Ishikawa (cell line): ENCODE data around the gene COMMD1.

Experiments
- CEBPB ChIP-seq: IDR thresholded peaks from 2 replicates; pipeline ENCODE4 v1.6.1; 2012
- CREB1 ChIP-seq: IDR thresholded peaks from 2 replicates; pipeline ENCODE4 v1.6.1; 2012; ENCODE audit warnings: low read depth
- EGR1 ChIP-seq: IDR thresholded peaks from 2 replicates; pipeline ENCODE4 v1.6.1; 2012
- EP300 ChIP-seq: IDR thresholded peaks from 2 replicates; pipeline ENCODE4 v1.6.1; 2012; ENCODE audit warnings: borderline replicate concordance
- FOXM1 ChIP-seq: IDR thresholded peaks from 2 replicates; pipeline ENCODE4 v1.6.1; 2012; ENCODE audit warnings: low read depth, borderline replicate concordance
- MAX ChIP-seq: IDR thresholded peaks from 2 replicates; pipeline ENCODE4 v1.6.1; 2012
- NFIC ChIP-seq: IDR thresholded peaks from 2 replicates; pipeline ENCODE4 v1.6.1; 2012
- RAD21 ChIP-seq: IDR thresholded peaks from 2 replicates; pipeline ENCODE4 v1.6.1; 2012; ENCODE audit warnings: low read depth
- REST ChIP-seq: IDR thresholded peaks from 2 replicates; pipeline ENCODE4 v1.6.1; 2012; ENCODE audit warnings: low read depth, mild to moderate bottlenecking
- TAF1 ChIP-seq: IDR thresholded peaks from 2 replicates; pipeline ENCODE4 v1.6.1; 2012; ENCODE audit warnings: low read depth, mild to moderate bottlenecking
- TCF12 ChIP-seq: IDR thresholded peaks from 2 replicates; pipeline ENCODE4 v1.6.1; 2012; ENCODE audit warnings: low read depth
- TEAD4 ChIP-seq: IDR thresholded peaks from 2 replicates; pipeline ENCODE4 v1.6.1; 2012
- USF1 ChIP-seq: IDR thresholded peaks from 2 replicates; pipeline ENCODE4 v1.6.1; 2012
- YY1 ChIP-seq: IDR thresholded peaks from 2 replicates; pipeline ENCODE4 v1.6.1; 2012; ENCODE audit warnings: low read depth
- ZBTB7A ChIP-seq: IDR thresholded peaks from 2 replicates; pipeline ENCODE4 v1.6.1; 2012; ENCODE audit warnings: low read depth

The COMMD1 gene

GRCh38 chr2:62042944-62043343 lies 137.5 kb downstream of the COMMD1 start:
- no peak for TF ChIP-seq USF1
- TF ChIP-seq FOXM1 = no peak
- TF ChIP-seq NFIC = no peak
- no peak for TF ChIP-seq TCF12
- TF ChIP-seq CEBPB = no peak
- TF ChIP-seq EGR1 = no peak
- TF ChIP-seq RAD21 = no peak
- TF ChIP-seq MAX = no peak
- TF ChIP-seq TAF1 = no peak
- no peak for TF ChIP-seq YY1
- no peak for TF ChIP-seq CREB1
- no peak for TF ChIP-seq TEAD4
- TF ChIP-seq ZBTB7A = no peak
- TF ChIP-seq REST = no peak
- TF ChIP-seq EP300 = no peak

- TF ChIP-seq TEAD4 = no peak
- TF ChIP-seq EP300 = no peak
- TF ChIP-seq REST = no peak
- no peak for TF ChIP-seq USF1
- TF ChIP-seq FOXM1 = no peak
- TF ChIP-seq EGR1 = no peak
- no peak for TF ChIP-seq CREB1
Measured at GRCh38 chr2:62045017-62045543, 139.6 kb downstream of the COMMD1 start.

DNA sequence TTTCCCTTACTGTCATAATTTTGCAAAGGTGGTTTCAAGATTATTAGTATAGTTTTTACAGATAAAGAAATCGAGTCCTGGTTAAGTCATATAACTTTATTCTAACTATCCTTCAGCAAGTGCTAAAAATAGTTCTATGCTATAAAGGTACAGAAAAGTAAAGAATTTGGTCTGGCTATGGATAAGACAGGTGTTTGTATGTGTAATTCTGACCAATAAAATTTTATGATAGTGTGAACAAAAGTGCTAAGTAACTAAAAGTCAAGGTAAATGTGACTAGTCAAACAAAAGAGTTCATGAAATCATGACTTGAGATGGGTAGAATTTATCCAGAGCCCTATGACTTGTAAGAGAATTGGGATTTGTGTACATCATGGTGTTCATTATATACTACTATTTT lies 140.7 kb downstream of the COMMD1 start:
- TF ChIP-seq TAF1 (no peak), MAX (no peak), CEBPB (no peak), CREB1 (no peak), YY1 (no peak), ZBTB7A (no peak), USF1 (no peak), REST (no peak), EGR1 (no peak)

DNA sequence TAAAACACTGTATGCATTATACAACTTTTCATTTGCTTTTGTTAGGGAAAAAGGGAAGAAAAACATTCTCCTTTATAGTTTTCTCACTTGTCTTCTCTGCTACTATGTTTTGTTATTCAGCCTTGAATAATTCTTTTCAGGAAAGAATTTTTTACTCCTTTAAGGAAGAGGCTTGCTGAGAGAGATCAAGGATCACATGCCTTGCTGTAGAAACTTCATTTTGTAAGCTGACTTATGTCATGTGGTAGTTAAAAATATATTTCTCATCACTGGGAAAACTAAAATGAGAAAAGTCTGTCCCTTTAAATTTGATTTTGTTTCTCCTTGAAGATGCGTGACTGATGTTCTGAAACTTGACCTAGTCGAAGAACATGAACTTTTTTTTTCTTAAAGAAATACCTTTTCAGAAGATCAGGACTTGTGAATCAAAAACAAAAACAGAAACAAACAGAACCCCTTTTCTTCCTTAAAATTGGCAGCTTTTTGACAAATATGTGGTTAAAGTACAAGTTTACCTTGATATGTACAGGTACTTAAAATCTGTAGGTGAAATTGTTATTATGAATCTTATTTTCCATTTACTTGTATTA lies 145.1 kb downstream of the COMMD1 start:
- TF ChIP-seq TAF1 (no peak), ZBTB7A (no peak), TEAD4 (no peak), YY1 (no peak), EGR1 (no peak), FOXM1 (no peak), CREB1 (no peak), TCF12 (no peak)
